HG02642 (cell line): ENCODE results near the gene NLRP13.

Experiments used
- ATAC-seq: cut with Tn5 transposase; IDR thresholded peaks from one replicate; pipeline ENCODE4 v1.9.1; 2021; ENCODE audit warnings: mild to moderate bottlenecking; ENCODE audit not compliant: unreplicated experiment, poor library complexity

The NLRP13 gene

DNA sequence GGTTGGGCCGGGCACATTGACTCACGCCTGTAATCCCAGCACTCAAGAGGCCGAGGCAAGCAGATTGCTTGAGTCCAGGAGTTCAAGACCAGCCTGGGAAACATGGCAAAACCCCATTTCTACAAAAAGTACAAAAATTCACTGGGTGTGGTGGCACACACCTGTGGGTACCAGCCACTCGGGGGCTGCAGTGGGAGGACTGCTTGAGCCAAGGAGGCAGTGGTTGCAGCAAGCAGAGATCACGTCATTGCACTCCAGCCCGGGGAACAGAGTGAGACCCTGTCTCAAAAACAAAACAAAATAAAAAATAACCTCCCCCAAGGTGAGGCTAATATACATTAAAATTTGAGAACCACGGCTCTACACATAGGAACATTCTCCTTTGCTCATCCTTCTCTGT, 24.9 kb downstream of the NLRP13 start:
- no peak for ATAC-seq

DNA sequence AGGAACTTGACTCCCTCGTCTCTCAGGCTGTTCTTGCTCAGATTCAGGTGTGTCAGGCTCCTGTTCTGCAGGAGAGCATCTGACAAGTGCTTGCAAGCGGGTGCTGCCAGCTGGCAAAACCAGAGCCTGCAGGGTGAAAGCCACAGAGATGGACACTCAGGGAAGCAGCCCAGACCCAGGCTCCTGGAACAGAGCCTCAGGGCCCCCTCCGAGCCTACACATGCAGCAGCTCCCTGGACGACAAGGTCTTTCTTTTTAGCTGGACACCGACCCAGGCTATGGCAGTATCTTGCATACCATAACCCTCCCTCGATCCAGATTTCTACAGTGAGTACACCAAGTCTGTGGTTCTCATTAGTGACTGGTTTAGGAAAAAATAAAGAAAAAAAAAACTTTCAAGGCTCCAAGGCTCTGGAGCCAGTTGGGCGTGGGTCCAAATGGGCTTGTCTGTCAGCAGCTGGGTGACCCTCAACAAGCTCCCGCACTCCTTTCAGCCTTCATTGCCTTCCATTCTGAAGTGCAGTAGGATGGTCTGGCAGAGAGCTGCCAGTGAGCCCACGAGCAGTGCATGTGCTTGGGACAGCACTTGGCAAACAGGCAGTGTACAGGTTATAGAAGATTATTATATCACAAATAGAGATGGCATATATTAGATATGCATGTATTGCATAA, 29.9 kb downstream of the NLRP13 start:
- no peak for ATAC-seq

GRCh38 chr19:55901369-55902079, 30.6 kb downstream of the NLRP13 start:
- no peak for ATAC-seq

DNA sequence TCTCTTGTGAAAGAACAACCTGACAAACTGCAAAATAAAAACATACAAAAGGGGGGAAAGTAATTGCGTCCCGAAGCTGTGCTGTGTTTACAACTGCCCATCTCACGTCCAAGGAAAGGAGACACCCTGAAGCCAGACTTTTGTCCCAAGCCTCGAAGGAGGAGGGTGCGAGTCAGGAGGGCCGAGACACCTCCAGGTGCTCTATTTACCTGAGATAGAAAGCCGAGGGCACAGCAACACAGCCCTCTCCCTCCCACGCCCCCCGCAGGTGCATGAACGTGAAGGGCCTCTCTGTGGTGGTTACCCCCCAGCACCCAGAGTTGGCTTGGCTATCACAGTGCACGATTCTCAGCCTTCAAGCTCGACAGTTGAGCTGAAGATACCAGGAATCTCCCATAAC, 33.2 kb downstream of the NLRP13 start:
- ATAC-seq, result no peak

DNA sequence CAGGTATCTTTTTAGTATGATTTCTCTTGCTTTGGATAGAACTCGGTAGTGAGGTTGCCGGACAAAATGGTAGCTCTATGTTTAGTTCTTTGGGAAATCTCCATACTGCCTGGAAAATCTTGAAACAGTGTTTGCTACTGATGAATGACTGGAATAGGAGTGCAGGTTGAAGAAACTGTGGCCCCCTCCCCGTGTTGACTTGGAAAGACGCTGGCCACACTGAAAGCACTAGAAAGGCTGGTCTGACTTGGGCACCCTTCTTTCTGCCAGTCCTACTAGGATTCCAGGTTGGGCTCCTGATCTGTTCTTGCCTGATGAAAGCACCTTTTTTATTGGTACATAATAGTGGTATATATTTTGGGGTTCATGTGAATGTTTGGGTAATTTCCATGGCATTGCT, 49.5 kb downstream of the NLRP13 start:
- no peak for ATAC-seq

DNA sequence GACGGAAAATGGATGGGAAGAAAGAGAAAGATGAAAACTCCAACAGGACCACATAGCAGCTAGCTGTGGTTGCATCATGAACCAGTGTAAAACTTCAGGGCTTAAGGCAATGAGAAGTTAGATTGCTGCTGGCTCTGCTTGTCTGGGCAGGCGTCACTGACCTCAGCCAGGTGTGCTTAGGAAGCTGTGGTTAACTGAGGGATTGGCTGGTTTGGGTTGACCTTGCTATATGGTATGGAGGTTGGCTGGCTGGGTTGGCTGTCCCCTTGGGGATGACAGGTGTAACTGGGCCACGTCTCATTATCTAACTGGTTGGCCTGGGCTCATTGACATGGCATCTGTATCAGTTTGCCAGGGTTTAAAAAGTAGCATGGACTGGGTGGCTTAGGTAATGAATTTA, 54.9 kb downstream of the NLRP13 start:
- ATAC-seq, result no peak

- no peak for ATAC-seq
These were observed 61.4 kb downstream of the NLRP13 start for GRCh38 chr19:55870736-55871135.

- ATAC-seq, result no peak
These were observed 65.0 kb downstream of the NLRP13 start for GRCh38 chr19:55867101-55867500.

DNA sequence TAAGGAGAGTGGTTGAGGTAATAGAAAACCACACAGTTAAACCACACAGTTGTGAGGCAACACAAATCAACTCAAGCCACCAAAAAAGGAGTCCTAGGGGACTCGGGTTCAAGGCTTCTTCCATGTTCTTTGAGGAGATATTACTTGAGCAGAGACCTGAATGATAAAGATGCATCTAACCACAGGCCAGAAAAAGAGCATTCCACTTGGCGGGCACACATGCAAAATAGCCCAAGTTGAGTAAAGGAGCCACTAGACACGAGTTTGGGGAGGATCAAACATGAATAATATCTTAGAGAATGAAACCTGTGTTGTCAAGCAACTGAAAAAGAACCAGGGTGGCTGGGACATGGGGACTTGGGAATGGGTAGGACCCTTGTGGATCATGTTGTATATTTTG, 65.6 kb downstream of the NLRP13 start:
- ATAC-seq, result no peak

DNA sequence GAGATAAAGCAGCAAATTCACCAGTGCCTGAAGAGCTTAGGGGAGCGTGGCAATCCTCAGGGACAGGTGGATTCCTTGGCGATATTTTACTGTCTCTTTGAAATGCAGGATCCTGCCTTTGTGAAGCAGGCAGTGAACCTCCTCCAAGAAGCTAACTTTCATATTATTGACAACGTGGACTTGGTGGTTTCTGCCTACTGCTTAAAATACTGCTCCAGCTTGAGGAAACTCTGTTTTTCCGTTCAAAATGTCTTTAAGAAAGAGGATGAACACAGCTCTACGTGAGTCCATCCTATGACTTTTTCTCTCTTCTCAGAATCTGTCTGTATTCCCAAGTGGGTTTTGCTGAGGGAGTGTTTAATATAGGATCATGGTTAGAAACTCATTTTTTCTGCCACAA, 73.2 kb downstream of the NLRP13 start:
- ATAC-seq, result no peak

DNA sequence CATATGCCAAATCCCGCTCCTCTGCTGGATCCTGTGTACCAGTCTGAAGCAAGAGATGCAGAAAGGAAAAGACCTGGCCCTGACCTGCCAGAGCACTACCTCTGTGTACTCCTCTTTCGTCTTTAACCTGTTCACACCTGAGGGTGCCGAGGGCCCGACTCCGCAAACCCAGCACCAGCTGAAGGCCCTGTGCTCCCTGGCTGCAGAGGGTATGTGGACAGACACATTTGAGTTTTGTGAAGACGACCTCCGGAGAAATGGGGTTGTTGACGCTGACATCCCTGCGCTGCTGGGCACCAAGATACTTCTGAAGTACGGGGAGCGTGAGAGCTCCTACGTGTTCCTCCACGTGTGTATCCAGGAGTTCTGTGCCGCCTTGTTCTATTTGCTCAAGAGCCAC, 73.7 kb downstream of the NLRP13 start:
- ATAC-seq, result no peak

DNA sequence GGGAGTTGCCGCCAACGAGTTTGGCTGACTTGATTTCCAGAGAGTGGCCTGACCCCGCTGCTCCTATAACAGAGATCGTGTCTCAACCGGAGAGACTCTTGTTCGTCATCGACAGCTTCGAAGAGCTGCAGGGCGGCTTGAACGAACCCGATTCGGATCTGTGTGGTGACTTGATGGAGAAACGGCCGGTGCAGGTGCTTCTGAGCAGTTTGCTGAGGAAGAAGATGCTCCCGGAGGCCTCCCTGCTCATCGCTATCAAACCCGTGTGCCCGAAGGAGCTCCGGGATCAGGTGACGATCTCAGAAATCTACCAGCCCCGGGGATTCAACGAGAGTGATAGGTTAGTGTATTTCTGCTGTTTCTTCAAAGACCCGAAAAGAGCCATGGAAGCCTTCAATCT, 74.2 kb downstream of the NLRP13 start:
- ATAC-seq, result no peak

GRCh38 chr19:55857149-55857548, 75.0 kb downstream of the NLRP13 start:
- ATAC-seq, result no peak

DNA sequence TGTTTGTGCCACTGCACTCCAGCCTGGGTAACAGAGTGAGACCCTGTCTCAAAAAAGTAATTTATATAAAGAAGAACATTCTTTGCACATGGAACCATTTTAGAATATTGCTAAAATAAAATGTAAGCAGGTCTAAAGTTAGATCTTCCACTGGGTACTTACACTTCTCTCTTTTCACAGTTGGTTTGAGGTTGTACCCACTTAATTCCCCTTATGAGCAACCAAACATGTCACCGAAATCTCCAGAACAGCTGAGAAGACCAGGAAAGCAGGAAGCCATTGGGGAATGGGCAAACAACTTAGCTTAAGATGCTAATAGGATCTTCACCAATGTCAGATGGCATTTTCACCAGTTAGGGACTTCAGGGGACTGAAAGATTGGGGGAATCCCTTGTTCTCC, 77.0 kb downstream of the NLRP13 start:
- no peak for ATAC-seq
